Activated CD4-positive, alpha-beta T cell treated with anti-CD3 and anti-CD28 coated beads, Interleukin-2, Interleukin-6, amounts not matched to agents 100 ng/mL and 50 ng/mL, durations not matched to agents 16 hours and 8 hours (primary cell): ENCODE measurements around the gene NBAS.
A peak's percentile ranks its signal among the peaks of the same experiment; 100 is the strongest.

Experiments
- DNase-seq: peaks from one replicate; pipeline ENCODE4 v3.0.0-alpha.2; 2020

Gene NBAS

GRCh38 chr2:15158100-15158499 is 403.0 kb downstream of the NBAS start:
- no peak for DNase-seq

DNA sequence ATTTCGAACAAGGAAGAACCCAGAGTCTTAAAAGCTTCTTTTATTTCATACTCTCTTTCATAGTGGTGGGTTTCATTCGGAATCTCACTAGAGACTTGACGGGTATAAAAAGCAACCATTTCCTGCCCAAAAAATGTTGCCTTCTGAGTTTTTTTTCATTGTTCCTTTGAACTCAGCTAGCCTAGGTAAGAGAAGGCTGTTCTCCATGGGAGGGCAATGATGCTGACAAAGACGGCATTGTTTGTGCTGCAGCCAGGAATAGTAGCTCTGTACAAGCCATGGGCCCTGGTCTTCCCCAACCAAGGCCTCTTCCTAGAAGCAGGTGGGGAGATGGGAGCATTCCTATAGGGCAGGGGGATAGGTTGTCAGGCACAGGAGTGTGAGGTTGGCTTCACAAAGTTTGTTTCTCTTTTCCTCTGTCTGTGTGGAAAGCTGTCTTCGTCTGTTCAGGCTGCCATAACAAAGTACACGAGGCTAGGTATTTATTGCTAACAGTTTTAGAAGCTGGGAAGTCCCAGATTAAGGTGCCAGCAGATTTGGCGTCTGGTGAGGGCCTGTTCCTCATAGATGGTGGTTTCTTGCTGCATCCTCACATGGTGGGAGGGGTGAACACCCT is 405.1 kb downstream of the NBAS start:
- DNase-seq = no peak

GRCh38 chr2:15154297-15154696 is 406.8 kb downstream of the NBAS start:
- no peak for DNase-seq

DNA sequence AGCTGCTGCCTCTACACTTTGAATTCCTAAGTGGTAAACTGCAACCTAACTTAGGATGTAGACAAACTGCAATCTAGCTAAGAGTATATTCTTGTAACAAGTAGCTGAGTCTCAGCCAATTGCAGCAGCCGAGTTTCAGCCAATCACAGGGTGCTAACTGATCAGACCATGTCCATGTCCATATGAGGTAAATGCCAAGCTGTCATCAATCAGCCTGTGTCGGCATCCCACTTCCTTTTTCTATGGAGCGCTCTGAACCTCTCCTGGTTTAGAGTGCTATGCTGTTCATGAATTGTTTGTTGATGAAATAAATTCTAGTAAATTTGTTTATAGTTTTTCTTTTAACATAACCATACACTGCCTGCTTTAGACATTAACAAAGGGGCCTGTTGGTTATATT is 408.8 kb downstream of the NBAS start:
- DNase-seq = no peak

DNA sequence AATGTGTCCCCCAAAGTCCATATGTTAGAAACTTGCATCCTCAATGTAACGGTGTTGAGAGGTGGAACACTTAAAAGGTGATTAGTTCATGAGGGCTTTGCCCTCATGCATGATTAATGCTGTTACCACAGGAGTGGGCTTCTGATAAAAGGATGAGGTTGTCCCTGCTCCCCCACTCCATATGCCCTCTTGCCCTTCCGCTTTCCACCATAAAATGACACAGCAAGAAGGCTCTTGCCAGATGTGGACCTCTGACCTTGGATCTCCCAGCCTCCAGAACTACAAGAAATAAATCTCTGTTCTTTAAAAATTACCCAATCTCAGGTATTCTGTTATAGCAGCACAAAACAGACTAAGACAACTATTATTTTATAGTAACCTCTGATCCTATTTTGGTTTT is 412.1 kb downstream of the NBAS start:
- DNase-seq = no peak

DNA sequence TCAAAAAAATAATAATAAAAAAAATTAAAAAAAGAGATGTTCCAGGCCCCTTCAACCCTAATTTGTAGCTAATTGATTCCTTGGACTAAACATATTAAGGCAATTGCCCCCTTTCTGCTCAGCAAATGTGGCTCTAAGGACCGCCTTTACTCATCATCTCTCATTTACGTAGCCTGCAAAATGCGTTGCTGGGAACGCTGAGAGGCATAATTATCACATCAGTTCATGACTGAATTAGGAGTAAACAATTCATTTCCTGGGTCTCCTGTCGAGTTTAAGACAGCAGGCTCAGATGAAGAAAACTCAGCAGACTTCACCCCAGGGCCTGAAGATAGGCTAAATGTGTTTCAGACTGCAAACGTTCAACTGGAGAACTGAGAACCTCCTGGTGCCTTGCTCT is 413.5 kb downstream of the NBAS start:
- DNase-seq = no peak

- no peak for DNase-seq
Measured at GRCh38 chr2:15146960-15147359, 414.2 kb downstream of the NBAS start.

DNA sequence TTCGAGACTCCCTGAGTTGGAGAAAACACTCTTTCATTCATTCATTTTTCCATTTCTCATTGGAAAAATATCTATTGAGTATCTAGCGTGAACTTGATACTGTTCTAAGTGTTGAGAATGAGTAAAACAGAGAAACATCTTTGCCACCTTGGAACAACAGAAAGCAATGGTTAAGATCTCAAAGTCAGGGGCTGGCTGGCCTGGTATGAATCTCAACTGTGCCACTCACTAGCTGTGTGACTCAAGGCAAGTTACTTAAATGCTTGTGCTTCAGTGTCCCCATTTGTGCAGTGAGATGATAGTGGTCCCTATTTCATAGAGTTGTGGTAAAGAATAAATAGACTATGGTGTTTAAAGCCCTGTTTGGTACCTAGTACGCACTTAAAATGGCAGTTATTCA is 415.2 kb downstream of the NBAS start:
- peak; percentile 51 for DNase-seq

- no peak for DNase-seq
Measured at GRCh38 chr2:15145046-15145817, 415.9 kb downstream of the NBAS start.

DNA sequence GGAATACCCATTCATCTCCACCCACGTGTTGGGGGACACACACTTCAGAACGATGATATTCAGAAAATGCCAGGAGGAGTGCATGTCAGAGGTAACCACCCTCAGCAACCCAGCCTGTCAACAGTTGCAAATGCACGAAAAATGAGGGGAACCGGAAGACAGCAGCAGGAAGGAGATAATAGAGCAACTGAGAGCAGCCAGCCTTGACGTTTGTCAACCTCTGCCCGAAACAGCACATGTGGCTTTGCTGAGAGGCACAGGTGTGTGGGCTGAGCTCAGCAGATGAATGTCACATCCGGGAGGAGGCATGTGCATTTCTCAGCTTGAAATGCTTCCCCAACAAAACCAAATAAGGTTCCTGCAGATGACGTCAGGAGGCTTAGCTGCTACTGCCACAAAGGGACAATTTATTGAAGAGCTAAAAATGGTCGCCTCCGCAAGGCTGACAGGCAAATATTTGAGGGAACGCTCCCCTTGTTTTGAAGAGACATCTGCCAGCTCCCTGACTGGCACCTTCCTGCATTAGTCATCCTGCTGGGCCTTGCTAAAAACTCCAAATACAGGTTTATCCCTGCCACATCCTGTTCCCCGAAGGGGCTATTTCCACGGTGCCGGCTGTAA is 419.0 kb downstream of the NBAS start:
- peak; percentile 84 for DNase-seq

GRCh38 chr2:15141211-15141610 is 419.9 kb downstream of the NBAS start:
- no peak for DNase-seq

GRCh38 chr2:15136639-15137038 is 424.5 kb downstream of the NBAS start:
- DNase-seq = no peak

DNA sequence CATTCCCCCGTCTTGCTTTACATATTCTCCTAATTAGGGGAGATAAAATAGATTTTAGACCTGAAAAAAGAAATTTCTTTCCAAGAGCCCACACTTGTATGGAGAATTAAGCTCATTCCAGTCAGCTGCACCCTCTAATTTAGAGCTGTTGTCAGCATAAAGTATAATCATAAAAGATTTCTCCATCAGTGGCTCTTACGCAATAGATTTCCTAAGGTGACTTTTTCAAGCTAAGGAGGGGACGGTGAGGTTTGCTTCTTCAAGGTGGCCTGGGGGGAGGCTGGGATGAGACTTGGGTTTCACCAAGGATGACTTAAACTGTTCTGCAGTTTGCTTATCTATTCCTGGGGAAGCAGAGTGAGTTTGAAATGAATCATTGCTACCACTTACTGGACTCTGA is 426.2 kb downstream of the NBAS start:
- no peak for DNase-seq

DNA sequence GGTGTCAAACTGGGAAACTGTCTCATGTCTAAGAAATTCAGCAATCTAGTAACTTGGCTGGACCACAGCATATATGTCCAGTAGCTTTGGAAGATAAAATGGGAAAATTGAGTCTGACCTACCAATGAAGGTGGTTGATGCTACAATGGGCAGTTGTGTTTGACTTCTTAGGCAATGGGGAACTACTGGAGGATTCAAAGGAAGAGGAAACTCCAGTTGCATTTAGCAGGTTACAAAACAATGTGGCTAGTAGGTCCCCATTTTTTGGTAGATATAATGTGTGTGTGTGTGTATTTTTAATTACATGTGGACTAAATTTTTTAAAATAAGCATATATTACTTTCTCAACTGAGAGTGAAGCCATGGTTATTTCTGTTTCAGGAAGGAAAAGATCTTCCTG is 427.7 kb downstream of the NBAS start:
- no peak for DNase-seq

DNA sequence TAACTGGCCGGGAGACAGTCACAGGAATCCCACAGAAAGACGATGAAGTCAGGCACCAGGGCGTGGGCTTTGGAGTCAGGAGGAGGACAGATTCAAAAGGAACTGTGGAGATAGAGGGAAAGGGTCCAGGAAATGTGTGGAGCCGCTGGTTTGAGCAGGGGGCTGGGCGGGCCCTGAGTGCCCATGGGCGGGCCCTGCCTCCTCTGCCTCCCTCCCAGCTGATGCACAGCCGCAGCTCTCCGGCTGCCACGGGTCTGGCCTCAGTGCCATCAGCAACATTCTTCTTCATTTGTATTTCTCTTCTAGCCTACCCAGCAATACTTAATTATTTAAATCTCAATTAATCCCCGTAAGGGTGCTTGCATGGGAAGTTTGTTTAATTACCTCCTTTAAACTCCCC is 432.3 kb downstream of the NBAS start:
- DNase-seq = no peak

DNA sequence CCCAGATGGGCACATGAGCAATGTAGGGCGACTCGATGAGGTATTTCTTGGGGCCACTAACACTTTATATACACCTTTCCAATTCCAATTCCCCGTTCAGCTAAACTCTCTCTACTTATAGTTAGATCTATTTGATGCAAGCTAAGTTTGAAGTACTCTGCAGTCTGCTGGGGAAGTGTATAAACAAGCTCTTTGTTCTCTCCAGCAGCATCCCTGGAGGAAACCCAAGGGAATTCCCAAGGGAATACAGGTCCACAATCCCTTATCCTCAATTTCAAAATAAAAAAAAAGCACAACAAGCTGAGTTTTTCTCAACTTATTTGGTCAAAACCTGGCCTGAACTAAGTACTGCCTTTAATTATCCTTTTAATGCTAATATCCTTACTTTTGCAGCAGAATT is 433.3 kb downstream of the NBAS start:
- DNase-seq = no peak

- DNase-seq = no peak
Measured at GRCh38 chr2:15127301-15127700, 433.8 kb downstream of the NBAS start.

GRCh38 chr2:15126373-15126772 is 434.8 kb downstream of the NBAS start:
- DNase-seq = no peak

- no peak for DNase-seq
Measured at GRCh38 chr2:15122915-15123314, 438.2 kb downstream of the NBAS start.

GRCh38 chr2:15120631-15121030 is 440.5 kb downstream of the NBAS start:
- no peak for DNase-seq

GRCh38 chr2:15119722-15120175 is 441.4 kb downstream of the NBAS start:
- no peak for DNase-seq

DNA sequence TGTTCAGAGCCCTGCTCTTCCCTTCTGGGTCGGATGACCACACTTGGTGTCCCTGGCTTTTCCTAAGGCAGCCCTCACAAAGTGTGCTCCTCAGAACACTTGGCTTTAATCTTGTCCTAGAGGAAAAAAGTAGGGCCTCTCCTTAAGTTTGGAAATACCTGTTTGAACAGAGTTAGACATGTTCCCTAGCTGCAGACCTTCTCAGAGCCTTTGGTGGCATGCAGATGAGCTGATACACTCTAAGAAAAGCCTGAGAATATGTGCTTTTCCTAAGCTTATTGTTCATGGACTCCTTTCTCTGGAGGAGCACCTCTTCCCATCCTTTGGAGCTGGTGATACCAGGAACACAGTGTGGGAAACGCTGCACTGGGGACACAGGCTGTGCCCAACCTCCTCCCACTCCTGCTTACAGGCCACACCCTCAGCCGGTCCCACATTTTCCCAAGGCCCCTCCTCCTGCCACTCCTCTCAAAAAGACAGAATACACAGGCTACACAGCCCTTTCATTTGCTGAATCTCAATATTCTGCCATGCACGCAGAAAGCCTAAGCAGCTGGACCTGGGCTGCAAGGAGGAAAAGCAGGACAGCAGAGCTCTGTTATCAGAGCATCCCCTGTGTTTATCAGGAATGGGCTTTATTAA is 443.6 kb downstream of the NBAS start:
- DNase-seq = no peak
